Uterus (tissue), 2 donors: ENCODE measurements around the gene MAML2.

Experiments used
- POLR2A ChIP-seq, 2 donors: fragments of 450-650 bp; IDR thresholded peaks; one replicate each; pipeline ENCODE4 v1.6.1; 2016; ENCODE audit warnings: antibody characterized with exemption in 2 of 2, mild to moderate bottlenecking in 1 of 2, moderate library complexity in 1 of 2
- TF ChIP-seq, protein P1 (sequence below), 4 experiments: fragments of 200-600 bp in 2 of 4; fragments of 450-650 bp in 2 of 4; sonication (generic) in 2 of 4; IDR thresholded peaks; one replicate each; pipeline ENCODE4 v1.5.1; 2016 to 2019; ENCODE audit warnings: antibody characterized with exemption in 4 of 4, mild to moderate bottlenecking in 2 of 4, moderate library complexity in 1 of 4

DNA sequence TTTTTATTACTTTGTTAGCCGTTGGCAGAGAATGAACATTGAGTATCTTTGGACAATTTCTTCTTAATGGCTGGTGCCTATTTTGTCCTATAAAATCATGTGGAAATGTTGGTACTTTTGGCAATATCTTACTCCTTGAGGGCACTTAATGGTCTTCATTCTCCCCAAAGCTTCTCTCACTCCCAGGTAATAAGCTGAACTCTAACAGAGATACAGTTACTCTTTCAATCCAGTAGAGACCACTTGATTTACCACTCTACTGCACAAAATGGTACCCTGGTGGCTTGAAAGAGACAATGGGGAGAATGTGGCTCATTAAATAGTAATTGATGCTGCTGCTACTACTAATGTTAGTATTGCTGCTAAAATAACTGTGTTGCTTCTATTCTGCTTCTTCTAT, 53.0 kb downstream of the MAML2 start:
- TF ChIP-seq, protein P1, sequence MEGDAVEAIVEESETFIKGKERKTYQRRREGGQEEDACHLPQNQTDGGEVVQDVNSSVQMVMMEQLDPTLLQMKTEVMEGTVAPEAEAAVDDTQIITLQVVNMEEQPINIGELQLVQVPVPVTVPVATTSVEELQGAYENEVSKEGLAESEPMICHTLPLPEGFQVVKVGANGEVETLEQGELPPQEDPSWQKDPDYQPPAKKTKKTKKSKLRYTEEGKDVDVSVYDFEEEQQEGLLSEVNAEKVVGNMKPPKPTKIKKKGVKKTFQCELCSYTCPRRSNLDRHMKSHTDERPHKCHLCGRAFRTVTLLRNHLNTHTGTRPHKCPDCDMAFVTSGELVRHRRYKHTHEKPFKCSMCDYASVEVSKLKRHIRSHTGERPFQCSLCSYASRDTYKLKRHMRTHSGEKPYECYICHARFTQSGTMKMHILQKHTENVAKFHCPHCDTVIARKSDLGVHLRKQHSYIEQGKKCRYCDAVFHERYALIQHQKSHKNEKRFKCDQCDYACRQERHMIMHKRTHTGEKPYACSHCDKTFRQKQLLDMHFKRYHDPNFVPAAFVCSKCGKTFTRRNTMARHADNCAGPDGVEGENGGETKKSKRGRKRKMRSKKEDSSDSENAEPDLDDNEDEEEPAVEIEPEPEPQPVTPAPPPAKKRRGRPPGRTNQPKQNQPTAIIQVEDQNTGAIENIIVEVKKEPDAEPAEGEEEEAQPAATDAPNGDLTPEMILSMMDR (IDR thresholded peaks at IDR 0.05), result no peak
- TF ChIP-seq POLR2A (IDR thresholded peaks at IDR 0.05), result no peak
